ENCODE results near the gene ERBIN.
"Not testable (repeated sequence)": the region's sequence is repeated elsewhere in the genome, so short reads cannot be mapped to it uniquely, and the experiment has no call there.

ERBIN gene, protein sequence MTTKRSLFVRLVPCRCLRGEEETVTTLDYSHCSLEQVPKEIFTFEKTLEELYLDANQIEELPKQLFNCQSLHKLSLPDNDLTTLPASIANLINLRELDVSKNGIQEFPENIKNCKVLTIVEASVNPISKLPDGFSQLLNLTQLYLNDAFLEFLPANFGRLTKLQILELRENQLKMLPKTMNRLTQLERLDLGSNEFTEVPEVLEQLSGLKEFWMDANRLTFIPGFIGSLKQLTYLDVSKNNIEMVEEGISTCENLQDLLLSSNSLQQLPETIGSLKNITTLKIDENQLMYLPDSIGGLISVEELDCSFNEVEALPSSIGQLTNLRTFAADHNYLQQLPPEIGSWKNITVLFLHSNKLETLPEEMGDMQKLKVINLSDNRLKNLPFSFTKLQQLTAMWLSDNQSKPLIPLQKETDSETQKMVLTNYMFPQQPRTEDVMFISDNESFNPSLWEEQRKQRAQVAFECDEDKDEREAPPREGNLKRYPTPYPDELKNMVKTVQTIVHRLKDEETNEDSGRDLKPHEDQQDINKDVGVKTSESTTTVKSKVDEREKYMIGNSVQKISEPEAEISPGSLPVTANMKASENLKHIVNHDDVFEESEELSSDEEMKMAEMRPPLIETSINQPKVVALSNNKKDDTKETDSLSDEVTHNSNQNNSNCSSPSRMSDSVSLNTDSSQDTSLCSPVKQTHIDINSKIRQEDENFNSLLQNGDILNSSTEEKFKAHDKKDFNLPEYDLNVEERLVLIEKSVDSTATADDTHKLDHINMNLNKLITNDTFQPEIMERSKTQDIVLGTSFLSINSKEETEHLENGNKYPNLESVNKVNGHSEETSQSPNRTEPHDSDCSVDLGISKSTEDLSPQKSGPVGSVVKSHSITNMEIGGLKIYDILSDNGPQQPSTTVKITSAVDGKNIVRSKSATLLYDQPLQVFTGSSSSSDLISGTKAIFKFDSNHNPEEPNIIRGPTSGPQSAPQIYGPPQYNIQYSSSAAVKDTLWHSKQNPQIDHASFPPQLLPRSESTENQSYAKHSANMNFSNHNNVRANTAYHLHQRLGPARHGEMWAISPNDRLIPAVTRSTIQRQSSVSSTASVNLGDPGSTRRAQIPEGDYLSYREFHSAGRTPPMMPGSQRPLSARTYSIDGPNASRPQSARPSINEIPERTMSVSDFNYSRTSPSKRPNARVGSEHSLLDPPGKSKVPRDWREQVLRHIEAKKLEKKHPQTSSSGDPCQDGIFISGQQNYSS (N-terminal part only)

DNA sequence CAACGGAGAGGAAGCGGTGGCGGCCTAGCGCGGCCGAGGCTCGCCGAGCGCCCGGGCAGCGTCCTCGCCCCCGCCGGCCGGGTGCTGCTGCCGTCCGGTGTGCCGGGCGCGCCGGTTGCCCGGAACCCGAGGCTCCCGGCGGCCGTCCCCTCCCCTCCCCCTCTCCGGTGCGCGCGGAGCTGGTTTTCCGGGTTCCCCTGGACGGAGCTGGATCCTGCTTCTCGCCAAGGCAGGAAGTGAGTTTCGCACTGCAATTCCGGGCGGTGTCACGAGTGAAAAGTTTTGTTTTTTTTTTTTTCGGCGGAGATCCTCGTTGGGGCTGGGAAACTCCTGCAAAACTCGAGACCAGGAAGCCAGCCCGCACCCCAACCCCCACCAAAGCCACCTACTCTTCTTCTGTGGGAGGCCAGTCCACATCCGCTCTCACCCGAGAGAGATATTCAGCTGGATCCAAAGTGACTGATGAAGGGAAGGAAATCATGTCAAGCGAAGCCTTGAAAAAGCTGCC, at the start of gene ERBIN:
Gene ERBIN (plus strand): TSS at position 300 of the 508 bp plus-strand sequence. CDS start 66,144 bp downstream, outside the sequence.
- no peaks in the 10 kb centered on the region for H3K36me3 ChIP-seq (ENCODE audit: control insufficient read depth in 5 of 5, insufficient read depth in 5 of 5, low read length in 5 of 5)
- H3K9ac ChIP-seq (ENCODE audit: low read length in 5 of 5), result peak within 1 kb of the TSS; percentile 84 to 99 (median 94)
- H3K27me3 ChIP-seq (ENCODE audit: control insufficient read depth in 5 of 5, insufficient read depth in 4 of 5, low read length in 5 of 5), result no peaks in the 10 kb centered on the region
- H3K4me3 ChIP-seq (ENCODE audit: low read depth in 1 of 5, low read length in 5 of 5), result peak within 1 kb of the TSS; percentile 83 to 95 (median 89)
- H3K9me3 ChIP-seq (ENCODE audit: control insufficient read depth in 5 of 5, low read length in 5 of 5), result no peaks in the 10 kb centered on the region
- peaks cover 0 to 33% (median 29%) of the 10 kb centered on the region in 5 donors for H3K4me1 ChIP-seq (ENCODE audit: control insufficient read depth in 5 of 5, insufficient read depth in 5 of 5, low read length in 5 of 5)
- H3K27ac ChIP-seq (ENCODE audit: low read depth, low read length), result peak within 1 kb of the TSS; percentile 96

DNA sequence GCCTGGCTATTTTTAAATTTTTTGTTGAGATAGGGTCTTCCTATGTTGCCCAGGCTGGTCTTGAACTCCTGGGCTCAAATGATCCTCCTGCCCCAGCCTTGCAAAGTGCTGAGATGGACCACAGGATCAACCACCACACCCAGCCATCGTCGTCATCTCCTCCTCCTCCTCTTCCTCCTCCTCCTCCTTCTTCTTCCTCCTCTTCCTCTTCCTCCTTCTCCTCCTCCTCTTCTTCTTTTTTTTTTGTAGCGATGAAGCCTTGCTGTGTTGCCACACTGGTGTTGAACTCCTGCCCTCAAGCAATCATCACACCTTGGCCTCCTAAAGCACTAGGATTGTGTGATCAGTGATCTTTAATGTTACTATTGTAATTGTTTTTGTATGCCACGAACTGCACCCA, 49.4 kb upstream of the ERBIN start:
- Histone ChIP-seq H3K36me3 (ENCODE audit: control insufficient read depth in 5 of 5, insufficient read depth in 5 of 5, low read length in 5 of 5) (no peaks in the 10 kb centered on the region), H3K9me3 (ENCODE audit: control insufficient read depth in 5 of 5, low read length in 5 of 5) (peaks cover 0 to 2% (median 0%) of the 10 kb centered on the region in 5 donors), H3K27ac (ENCODE audit: low read depth, low read length) (no peak overlapping the region)

DNA sequence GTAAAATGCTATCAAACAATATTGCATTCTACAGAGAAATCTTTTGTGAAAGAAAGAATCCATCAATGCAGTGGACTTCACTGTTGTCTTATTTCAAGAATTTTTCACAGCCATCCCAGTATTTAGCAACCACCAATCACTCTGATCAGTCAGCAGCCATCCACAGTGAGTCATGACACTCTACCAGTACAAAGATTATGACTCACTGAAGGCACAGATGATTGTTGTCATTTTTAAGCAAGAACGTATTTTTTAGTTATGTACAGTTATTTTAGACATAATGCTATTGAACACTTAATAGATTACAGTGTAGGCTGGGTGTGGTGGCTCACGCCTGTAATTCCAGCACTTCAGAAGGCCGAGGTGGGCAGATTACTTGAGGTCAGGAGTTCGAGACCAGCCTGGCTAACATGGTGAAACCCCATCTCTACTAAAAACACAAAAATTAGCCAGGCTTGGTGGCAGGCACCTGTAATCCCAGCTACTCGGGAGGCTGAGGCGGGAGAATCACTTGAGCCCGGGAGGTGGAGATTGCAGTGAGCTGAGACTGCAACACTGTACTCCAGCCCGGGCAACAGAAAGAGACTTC, 46.6 kb upstream of the ERBIN start:
- H3K4me1 ChIP-seq (ENCODE audit: control insufficient read depth in 5 of 5, insufficient read depth in 5 of 5, low read length in 5 of 5); H3K27ac ChIP-seq (ENCODE audit: low read depth, low read length); H3K36me3 ChIP-seq (ENCODE audit: control insufficient read depth in 5 of 5, insufficient read depth in 5 of 5, low read length in 5 of 5); H3K4me3 ChIP-seq (ENCODE audit: low read depth in 1 of 5, low read length in 5 of 5); H3K9ac ChIP-seq (ENCODE audit: low read length in 5 of 5); H3K27me3 ChIP-seq (ENCODE audit: control insufficient read depth in 5 of 5, insufficient read depth in 4 of 5, low read length in 5 of 5); H3K9me3 ChIP-seq (ENCODE audit: control insufficient read depth in 5 of 5, low read length in 5 of 5): not testable (repeated sequence)

More for the DNA sequence above, 49.4 kb upstream of the ERBIN start:
- no peaks in the 10 kb centered on the region for H3K27me3 ChIP-seq (ENCODE audit: control insufficient read depth in 5 of 5, insufficient read depth in 4 of 5, low read length in 5 of 5)
- no peaks in the 10 kb centered on the region for H3K4me1 ChIP-seq (ENCODE audit: control insufficient read depth in 5 of 5, insufficient read depth in 5 of 5, low read length in 5 of 5)
- no peak overlapping the region for H3K4me3 ChIP-seq (ENCODE audit: low read depth in 1 of 5, low read length in 5 of 5)
- no peak overlapping the region for H3K9ac ChIP-seq (ENCODE audit: low read length in 5 of 5)

DNA sequence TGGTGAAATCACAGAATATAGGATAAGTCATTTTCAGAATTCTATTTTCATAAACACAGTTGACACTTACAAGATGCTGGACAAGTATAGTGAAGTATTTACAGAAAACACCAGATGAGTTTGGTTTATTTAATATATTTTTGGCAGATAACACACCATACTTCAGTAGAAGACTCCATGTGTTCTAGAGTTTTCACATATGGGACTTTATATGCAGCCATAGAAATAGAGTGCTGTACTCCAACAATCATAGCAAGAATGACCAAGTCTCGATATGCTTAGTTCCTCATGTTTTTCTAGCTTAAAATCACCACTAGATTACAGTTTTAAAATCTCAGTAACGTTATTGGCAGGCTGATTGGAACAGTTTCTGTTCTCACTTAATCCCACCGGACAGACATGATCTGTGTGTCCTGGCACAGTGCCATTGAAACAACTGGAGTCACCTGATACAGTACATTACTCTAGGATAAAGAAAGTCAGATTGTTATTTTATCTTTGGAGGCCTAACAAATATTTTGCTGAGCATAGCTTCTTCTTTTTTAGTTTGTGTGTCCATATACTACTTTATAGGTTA, 45.8 kb upstream of the ERBIN start:
- Histone ChIP-seq H3K9ac (ENCODE audit: low read length in 5 of 5) (no peak overlapping the region), H3K27ac (ENCODE audit: low read depth, low read length) (no peak overlapping the region), H3K27me3 (ENCODE audit: control insufficient read depth in 5 of 5, insufficient read depth in 4 of 5, low read length in 5 of 5) (no peaks in the 10 kb centered on the region), H3K4me3 (ENCODE audit: low read depth in 1 of 5, low read length in 5 of 5) (no peak overlapping the region), H3K9me3 (ENCODE audit: control insufficient read depth in 5 of 5, low read length in 5 of 5) (peaks cover 0 to 3% (median 0%) of the 10 kb centered on the region in 5 donors), H3K4me1 (ENCODE audit: control insufficient read depth in 5 of 5, insufficient read depth in 5 of 5, low read length in 5 of 5) (no peaks in the 10 kb centered on the region), H3K36me3 (ENCODE audit: control insufficient read depth in 5 of 5, insufficient read depth in 5 of 5, low read length in 5 of 5) (no peaks in the 10 kb centered on the region)

DNA sequence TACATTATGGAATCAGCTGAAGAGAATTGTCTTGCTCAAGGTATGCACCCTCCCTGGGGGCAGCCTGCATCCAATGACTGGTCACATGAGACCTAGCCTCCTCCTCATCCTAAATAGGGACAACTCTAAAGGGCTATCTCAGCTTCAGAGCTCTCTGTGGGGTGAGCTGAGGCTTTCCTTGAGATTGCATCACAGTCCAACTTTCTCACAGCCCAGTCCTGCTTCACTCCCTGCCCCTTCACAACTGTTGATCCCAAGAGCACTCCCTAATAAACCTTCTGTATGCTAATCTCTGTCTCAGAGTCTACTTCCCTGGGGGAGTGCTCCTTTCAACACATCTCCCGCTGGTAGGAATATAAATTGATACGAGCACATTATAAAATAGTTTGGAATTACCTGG, 44.1 kb upstream of the ERBIN start:
- Histone ChIP-seq H3K27me3 (ENCODE audit: control insufficient read depth in 5 of 5, insufficient read depth in 4 of 5, low read length in 5 of 5) (no peaks in the 10 kb centered on the region), H3K9ac (ENCODE audit: low read length in 5 of 5) (no peak overlapping the region), H3K27ac (ENCODE audit: low read depth, low read length) (no peak overlapping the region), H3K4me3 (ENCODE audit: low read depth in 1 of 5, low read length in 5 of 5) (no peak overlapping the region), H3K9me3 (ENCODE audit: control insufficient read depth in 5 of 5, low read length in 5 of 5) (peaks cover 0 to 3% (median 0%) of the 10 kb centered on the region in 5 donors), H3K36me3 (ENCODE audit: control insufficient read depth in 5 of 5, insufficient read depth in 5 of 5, low read length in 5 of 5) (no peaks in the 10 kb centered on the region), H3K4me1 (ENCODE audit: control insufficient read depth in 5 of 5, insufficient read depth in 5 of 5, low read length in 5 of 5) (no peaks in the 10 kb centered on the region)

DNA sequence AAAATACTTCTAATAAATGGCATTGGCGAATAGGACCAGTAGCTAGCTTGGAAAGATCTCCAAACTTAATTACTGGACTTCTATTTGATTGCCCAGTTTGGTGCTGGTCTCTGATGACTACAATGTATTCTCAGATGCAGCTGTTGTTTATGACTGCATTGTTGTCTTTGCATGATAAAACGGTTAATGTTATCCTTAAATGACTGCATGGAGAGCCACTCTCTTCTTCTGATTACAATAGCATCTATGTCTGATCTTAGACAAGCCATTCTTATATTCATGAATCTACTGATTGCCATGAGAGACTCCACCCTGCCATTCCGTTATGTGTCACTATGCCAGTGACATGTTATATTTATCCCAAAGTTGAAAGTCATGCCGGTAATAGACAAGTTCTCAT, 42.9 kb upstream of the ERBIN start:
- Histone ChIP-seq H3K27me3 (ENCODE audit: control insufficient read depth in 5 of 5, insufficient read depth in 4 of 5, low read length in 5 of 5) (no peaks in the 10 kb centered on the region), H3K27ac (ENCODE audit: low read depth, low read length) (no peak overlapping the region), H3K36me3 (ENCODE audit: control insufficient read depth in 5 of 5, insufficient read depth in 5 of 5, low read length in 5 of 5) (no peaks in the 10 kb centered on the region), H3K9ac (ENCODE audit: low read length in 5 of 5) (no peak overlapping the region), H3K4me1 (ENCODE audit: control insufficient read depth in 5 of 5, insufficient read depth in 5 of 5, low read length in 5 of 5) (no peaks in the 10 kb centered on the region), H3K9me3 (ENCODE audit: control insufficient read depth in 5 of 5, low read length in 5 of 5) (peaks cover 0 to 3% (median 0%) of the 10 kb centered on the region in 5 donors), H3K4me3 (ENCODE audit: low read depth in 1 of 5, low read length in 5 of 5) (no peak overlapping the region)

DNA sequence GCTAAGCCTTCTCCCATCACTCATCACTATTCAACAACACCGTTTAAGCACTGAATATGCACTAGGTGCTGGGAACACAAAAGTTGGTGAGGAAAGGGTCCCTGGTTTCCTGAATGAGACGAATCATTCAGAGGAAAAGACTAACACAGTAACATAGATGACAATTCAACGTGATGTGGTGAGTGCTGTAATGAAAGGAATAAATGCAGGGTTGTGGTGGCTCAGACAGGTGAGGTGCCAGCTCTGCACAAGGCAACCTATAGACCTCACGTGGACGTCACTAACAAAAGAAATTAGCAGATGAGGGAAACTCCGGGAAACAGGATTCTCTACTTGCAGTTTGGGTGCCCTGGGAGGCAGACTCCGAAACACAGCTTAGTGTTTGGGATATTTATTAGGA, 40.0 kb upstream of the ERBIN start:
- no peak overlapping the region for H3K9ac ChIP-seq (ENCODE audit: low read length in 5 of 5)
- no peaks in the 10 kb centered on the region for H3K4me1 ChIP-seq (ENCODE audit: control insufficient read depth in 5 of 5, insufficient read depth in 5 of 5, low read length in 5 of 5)
- no peaks in the 10 kb centered on the region for H3K36me3 ChIP-seq (ENCODE audit: control insufficient read depth in 5 of 5, insufficient read depth in 5 of 5, low read length in 5 of 5)
- no peak overlapping the region for H3K4me3 ChIP-seq (ENCODE audit: low read depth in 1 of 5, low read length in 5 of 5)
- H3K27ac ChIP-seq (ENCODE audit: low read depth, low read length), result no peak overlapping the region
- H3K27me3 ChIP-seq (ENCODE audit: control insufficient read depth in 5 of 5, insufficient read depth in 4 of 5, low read length in 5 of 5), result no peaks in the 10 kb centered on the region
- H3K9me3 ChIP-seq (ENCODE audit: control insufficient read depth in 5 of 5, low read length in 5 of 5), result peaks cover 0 to 3% (median 0%) of the 10 kb centered on the region in 5 donors

DNA sequence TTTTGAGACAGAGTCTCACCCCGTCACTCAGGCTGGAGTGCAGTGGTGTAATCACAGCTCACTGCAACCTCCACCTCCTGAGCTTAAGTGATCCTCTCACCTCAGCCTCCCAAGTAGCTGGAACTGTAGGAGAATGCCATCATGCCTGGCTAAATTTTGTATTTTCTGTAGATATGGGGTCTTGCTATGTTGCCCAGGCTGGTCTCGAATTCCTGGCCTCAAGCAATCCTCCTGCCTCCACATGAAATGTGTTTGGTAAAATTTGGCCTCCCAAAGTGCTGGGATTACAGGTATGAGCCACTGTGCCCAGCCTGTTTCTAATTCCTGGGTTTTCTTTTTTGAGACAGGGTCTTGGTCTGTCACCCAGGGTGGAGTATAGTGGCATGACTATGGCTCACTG, 34.4 kb upstream of the ERBIN start:
- not testable (repeated sequence) for H3K9me3 ChIP-seq (ENCODE audit: control insufficient read depth in 5 of 5, low read length in 5 of 5); H3K27me3 ChIP-seq (ENCODE audit: control insufficient read depth in 5 of 5, insufficient read depth in 4 of 5, low read length in 5 of 5); H3K27ac ChIP-seq (ENCODE audit: low read depth, low read length); H3K9ac ChIP-seq (ENCODE audit: low read length in 5 of 5); H3K36me3 ChIP-seq (ENCODE audit: control insufficient read depth in 5 of 5, insufficient read depth in 5 of 5, low read length in 5 of 5); H3K4me1 ChIP-seq (ENCODE audit: control insufficient read depth in 5 of 5, insufficient read depth in 5 of 5, low read length in 5 of 5); H3K4me3 ChIP-seq (ENCODE audit: low read depth in 1 of 5, low read length in 5 of 5)

DNA sequence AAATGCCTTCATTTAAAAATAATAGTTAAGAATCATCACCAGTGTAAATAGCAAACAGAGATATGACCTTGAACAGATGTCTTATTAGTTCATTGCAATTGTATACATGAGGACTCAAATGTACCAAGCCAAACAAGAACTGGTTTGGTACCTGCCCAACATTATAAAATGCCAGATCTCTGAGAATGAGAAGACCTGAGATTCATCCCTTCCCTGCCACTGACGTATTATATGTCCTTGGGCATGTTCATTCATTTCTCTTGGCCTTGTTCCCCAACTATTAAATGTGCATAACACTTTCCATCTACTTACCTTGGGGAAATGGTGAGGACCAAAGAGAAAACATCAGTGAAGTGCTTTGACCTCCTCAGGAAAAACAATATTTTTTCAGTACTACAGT, 33.6 kb upstream of the ERBIN start:
- Histone ChIP-seq H3K4me3 (ENCODE audit: low read depth in 1 of 5, low read length in 5 of 5) (no peak overlapping the region), H3K27ac (ENCODE audit: low read depth, low read length) (no peak overlapping the region), H3K9ac (ENCODE audit: low read length in 5 of 5) (no peak overlapping the region), H3K9me3 (ENCODE audit: control insufficient read depth in 5 of 5, low read length in 5 of 5) (no peaks in the 10 kb centered on the region), H3K36me3 (ENCODE audit: control insufficient read depth in 5 of 5, insufficient read depth in 5 of 5, low read length in 5 of 5) (no peaks in the 10 kb centered on the region), H3K27me3 (ENCODE audit: control insufficient read depth in 5 of 5, insufficient read depth in 4 of 5, low read length in 5 of 5) (no peaks in the 10 kb centered on the region), H3K4me1 (ENCODE audit: control insufficient read depth in 5 of 5, insufficient read depth in 5 of 5, low read length in 5 of 5) (no peaks in the 10 kb centered on the region)
